A673 (cell line): ENCODE results near the gene FOXK1.

Source experiments
- CTCF ChIP-seq: fragments of 300-800, 200-600 bp; sonication (generic); conservative IDR thresholded peaks from 2 replicates; pipeline ENCODE4 v1.5.1; 2017; ENCODE audit warnings: low read depth, mild to moderate bottlenecking, antibody characterized with exemption, low read length, moderate library complexity, mixed read lengths
- EZH2 ChIP-seq: fragments of 200-600 bp; sonication (generic); IDR thresholded peaks from 2 replicates; pipeline ENCODE4 v1.6.1; 2017; ENCODE audit warnings: borderline replicate concordance, low read depth, mild to moderate bottlenecking, mixed read lengths, antibody characterized with exemption, low read length; ENCODE audit not compliant: poor library complexity, severe bottlenecking

DNA sequence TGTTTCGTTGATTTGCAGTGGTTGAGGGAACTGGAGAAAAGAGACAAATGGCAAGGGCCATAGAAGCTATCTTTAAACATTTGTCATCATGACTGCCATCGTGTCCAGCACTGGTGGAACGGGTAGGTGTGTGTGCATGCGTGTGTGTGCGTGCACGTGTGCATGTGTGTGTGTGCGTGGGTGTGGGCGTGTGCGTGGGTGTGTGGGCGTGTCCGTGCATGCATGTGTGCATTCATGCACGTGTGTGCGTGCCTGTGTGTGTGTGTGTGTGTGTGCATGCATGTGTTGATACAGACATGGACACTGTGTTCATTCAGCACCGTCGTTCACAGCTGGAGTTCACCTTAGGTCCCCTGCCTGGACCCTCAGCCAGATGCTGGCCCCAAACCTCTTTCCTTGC, 55.2 kb downstream of the FOXK1 start:
- TF ChIP-seq CTCF (no peak), EZH2 (no peak)
